HG02884 (cell line): ENCODE data around the gene FATE1.

ENCODE experiments used
- ATAC-seq: cut with Tn5 transposase; IDR thresholded peaks from one replicate; pipeline ENCODE4 v1.9.1; 2021; ENCODE audit warnings: mild to moderate bottlenecking, moderate library complexity; ENCODE audit not compliant: unreplicated experiment

The FATE1 gene

DNA sequence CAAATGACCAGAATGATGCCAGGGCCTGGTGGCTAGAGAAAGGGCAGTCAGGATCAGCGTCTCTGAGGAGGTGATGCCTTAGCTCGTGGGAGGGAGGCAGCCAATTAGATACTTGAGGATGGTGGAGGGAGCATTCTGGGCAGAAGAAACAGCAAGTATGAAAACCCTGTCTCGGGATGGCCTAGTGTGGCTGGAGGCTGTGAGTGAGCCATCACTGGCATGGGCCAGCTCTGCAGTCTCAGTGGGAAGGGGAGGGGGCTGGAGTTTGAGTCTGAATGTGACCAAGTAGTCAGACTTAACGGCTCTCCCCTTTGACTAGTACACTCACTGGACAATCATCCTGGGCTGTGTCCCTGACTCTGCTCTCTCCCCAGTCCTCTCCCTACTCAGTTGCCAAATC, 25.8 kb downstream of the FATE1 start:
- ATAC-seq = no peak

DNA sequence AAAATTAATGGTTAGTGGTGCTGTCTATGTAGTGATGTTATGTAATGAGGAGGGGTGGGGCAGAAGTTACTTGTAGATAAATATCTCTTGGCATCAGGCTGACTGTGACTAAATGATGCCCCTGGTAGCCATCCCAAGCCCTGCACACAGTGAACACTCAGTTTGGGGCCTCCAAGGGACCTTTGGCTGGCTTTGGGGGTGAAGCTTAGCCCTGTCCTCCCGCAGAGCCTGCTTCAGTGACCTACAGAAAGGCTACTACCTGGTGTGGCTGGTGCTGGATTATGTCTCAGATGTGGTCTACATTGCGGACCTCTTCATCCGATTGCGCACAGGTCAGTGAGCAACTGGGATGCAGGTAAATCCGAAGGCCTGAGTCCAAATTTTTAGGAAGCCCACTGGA, 26.5 kb downstream of the FATE1 start:
- ATAC-seq = no peak

DNA sequence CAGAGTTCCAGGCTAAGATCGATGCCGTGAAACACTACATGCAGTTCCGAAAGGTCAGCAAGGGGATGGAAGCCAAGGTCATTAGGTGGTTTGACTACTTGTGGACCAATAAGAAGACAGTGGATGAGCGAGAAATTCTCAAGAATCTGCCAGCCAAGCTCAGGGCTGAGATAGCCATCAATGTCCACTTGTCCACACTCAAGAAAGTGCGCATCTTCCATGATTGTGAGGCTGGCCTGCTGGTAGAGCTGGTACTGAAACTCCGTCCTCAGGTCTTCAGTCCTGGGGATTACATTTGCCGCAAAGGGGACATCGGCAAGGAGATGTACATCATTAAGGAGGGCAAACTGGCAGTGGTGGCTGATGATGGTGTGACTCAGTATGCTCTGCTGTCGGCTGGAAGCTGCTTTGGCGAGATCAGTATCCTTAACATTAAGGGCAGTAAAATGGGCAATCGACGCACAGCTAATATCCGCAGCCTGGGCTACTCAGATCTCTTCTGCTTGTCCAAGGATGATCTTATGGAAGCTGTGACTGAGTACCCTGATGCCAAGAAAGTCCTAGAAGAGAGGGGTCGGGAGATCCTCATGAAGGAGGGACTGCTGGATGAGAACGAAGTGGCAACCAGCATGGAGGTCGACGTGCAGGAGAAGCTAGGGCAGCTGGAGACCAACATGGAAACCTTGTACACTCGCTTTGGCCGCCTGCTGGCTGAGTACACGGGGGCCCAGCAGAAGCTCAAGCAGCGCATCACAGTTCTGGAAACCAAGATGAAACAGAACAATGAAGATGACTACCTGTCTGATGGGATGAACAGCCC, 28.0 kb downstream of the FATE1 start:
- no peak for ATAC-seq

DNA sequence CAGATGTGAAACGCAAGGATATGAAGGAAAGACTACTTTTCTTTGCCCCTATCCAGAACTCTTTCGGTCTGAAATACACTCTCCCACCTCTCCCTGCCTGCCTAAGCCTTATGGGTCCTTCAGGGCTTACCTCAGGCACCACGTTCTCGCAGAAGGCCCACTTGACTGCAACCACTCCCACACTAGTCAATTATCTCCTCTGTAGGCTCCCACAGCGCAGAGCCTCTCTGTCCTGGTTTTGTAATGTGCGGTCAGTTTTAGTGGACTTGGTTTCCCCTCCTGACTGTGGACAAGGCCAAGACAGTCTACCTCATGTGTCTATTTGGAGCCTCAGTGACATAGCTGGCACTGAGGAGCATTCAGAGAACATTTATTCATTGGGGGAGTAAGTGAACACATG, 29.8 kb downstream of the FATE1 start:
- no peak for ATAC-seq

DNA sequence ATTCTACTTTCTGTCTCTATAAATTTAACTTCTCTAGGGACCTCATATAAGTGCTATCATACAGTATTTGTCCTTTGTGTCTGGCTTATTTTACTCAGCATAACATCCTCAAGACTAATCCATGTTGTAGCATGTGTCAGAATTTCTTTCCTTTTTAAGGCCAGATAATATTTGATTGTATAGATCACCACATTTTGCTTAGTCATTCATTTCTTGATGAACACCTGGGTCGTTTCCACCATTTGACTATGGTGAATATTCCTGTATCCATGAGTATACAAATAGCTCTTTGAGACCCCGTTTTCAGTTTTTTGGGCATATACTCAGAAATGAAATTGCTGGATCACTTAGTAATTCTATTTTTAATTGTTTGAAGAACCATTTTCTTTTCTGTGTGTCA, 30.7 kb downstream of the FATE1 start:
- no peak for ATAC-seq

DNA sequence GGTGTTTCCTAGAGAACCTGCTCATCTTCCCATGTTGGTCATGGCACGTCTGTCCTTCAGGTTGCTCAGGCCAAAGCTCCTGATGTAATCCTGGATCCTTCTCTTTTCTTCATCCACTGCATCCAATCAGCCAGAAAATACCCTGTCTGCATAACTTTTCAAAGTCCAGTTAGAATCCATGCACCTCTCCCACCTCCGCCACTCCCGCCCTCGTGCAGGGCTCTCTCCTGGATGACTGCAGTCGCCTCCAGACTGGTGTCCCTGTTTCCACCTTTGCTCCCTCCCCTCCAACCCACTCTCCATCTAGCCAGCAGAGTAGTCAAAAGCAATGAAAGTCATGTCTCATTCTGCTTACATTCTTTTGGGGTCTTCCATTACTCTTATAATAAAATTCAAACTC, 34.7 kb downstream of the FATE1 start:
- ATAC-seq = no peak

DNA sequence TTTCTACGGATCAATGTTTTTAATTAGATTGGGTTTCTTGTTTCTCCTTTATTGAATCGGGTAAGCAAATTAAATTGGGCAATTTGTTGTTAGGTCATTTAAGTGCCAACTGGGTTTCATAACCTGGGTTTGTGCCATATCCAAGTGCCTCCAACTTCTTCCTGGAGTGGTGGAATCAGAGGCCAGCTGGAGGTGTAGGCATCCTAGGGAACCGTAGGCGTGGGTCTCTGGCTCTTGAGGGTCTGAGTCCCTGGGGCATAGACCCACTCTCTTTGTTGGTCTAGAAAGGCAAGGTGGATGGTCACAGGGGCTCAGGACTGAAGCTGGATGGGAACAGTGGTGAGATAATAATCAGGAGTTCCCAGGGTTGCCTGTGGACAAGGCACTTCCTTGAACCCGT, 37.0 kb downstream of the FATE1 start:
- no peak for ATAC-seq

DNA sequence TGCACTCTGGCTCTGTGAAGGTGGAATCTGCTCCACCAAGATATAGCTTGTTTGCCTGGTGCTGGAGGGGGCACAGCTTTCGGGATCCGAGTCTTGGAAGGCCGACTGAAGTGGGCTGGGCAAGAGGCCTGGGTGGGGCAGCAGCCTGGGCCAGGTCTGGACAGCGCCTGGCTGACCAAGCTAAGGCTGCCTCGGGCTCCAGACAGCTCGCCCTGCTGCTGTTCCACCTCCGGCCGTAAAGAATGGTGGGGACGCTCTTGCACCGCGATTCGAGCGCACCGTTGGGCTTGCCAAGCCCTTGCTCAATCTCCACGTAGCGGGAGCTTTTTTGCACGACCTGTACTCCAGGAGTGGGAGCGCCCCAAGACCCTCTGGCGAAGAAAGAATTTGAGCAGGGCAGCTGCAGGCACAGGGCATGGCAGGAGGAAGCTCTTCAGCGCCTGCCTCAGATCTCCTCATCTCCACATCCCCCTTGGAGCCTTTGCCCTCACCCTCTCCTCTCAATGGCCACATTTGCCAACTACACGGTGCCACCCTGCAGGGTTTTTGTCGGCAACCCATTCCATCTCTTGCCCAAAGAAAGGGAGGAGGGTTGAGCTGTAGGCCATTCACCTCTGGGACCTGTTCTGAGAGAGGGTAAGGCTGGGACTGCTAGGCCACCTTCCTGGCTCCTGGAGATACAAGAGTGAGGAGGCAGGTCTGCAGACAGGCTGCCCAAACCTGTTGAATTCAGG, 37.6 kb downstream of the FATE1 start:
- peak; percentile 74 for ATAC-seq

DNA sequence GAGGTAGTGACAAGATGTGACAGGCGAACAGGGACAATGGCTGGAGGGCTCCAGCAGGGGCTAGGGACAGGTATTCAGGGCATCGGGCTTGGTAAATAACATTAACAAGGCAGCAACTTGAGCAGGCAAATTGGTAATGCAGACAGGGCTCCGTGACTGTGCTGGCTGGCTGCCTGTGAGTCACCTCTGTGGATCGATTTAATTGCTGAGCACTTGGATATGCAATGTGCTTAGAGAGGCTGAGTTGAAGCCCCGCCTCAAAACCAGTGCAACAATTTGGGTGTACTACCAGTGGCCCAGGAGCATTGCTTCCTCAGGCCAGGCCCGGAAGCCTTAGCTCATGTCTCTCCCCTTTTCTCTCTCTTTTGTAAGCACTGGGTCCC, 38.2 kb downstream of the FATE1 start:
- no peak for ATAC-seq

DNA sequence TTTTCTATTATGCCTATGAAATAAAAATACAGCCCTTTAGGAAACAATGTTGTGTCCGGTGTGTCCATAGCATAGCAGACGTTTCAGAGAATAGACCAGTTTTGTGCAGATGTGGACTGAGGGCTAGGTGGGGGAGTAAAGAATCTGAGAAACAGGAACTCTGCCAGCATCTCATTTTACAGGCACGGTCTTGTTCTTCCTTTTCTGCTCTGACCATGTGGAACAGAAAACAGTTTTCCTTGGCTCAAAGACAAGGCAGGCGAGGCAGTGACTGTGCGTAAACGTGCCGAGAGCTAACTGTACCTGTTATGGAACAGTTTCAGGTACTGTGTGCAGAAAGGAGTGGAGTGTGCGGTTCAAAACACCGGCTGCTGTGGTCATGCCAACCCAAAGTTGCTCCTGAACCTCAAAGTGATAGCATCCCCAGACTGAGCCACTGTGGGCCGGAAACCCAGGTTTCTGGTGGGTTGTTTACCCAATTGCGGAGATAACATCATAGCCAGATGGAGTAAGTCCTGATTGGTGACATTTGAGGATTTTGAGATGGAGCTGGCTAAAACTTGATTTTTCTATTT, 38.9 kb downstream of the FATE1 start:
- no peak for ATAC-seq

DNA sequence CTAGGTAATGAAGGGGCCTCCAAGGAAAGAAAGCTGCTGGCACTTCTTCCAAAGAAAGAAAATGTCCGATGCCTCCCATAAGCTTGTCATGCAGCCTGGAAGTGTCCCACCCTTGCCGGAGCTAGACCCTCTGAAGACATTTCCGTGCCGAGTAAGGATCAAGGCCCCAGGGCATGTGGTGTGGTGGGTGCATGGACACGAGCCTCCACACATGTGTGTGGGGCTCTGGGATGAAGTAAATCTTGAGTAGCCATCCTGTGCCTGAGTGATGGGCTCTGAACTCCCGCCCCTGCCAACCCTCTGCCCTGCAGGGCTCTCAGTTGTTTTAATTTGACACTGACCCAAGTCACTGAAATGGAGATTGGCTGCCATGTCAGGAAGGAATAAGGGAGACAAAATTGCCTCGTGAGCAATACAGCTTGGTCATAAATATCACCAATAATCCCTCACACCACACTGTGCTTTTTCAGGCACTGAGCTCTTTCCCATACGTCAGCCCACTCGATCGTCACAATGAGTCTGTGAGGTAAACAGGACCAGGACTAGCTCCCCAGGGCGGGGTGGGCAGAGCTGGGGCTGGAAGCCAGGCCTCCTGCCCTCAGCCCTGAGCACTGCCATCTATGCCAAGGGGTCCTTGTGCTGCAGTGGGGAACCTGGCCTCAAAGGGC, 43.3 kb downstream of the FATE1 start:
- no peak for ATAC-seq

DNA sequence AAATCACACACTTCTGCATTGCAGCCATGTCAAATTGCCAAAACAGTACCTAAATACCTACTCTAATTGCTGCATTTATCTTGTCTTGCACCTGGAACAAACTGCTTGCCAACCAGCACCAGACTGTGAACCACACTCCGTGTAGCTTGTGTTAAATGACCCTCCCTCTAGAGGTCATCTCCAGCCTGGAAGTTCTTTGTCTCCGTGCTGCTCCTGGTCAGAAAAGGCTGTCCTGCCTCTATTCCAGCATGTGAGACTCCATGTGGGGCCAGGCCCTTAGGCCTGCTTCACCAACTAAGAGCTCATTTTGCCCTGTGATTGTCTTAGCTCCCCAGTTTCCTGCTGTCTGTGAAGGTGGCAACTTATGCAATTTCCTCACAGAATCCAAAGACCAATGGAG, 47.0 kb downstream of the FATE1 start:
- no peak for ATAC-seq

DNA sequence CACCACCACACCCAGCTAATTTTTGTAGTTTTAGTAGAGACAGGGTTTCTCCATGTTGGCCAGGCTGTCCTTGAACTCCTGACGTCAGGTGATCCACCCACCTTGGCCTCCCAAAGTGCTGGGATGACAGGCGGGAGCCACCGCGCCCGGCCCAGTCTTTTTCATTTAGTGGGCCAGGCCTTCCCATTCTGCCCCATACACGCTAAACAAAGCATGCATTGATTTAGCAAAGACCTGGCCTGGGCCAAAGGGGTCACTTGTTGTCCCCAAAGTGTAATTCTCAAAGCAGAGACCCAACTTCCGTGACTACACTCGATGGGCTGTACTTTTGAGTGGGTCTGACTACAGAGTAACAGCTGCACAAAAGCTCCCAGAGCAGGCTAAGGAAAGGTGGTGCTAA, 47.9 kb downstream of the FATE1 start:
- ATAC-seq = no peak

DNA sequence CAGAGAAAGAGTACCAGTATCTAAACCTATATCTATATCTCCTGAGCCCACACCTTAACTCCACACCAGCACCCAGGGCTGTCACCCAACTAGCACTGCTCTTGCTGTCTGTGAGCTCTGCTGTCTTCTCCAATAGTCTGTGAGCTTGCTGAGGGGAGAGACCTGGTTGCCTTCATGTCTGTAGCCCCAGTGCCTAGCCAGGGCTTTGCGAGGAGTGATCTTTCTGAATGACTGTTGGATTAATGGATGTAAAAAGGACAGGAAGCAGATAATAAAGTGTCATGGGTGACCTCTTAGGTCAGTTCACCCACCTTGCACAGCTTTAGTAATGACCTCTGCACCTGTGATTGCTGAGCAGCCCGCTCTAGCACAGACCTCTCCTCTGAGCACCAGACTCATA, 49.2 kb downstream of the FATE1 start:
- no peak for ATAC-seq

DNA sequence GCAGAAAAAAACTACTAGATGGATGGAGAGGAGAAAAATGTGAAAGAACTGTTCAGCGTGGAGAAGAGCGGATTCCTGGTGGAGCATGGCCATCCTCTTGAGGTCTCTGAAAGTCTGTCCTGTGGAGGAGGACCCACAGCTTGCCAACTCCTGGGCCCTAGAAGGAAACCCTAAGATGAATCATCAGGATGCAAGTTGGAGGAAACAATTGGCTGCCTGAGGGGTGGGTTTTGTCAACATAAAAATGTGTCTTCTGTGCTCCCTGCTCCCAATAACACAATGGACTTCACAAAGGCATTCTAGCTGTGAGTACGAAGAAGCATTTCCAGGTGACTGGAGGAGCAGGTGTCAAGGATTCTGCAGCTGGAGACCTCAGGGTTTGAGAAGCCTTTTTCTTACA, 55.9 kb downstream of the FATE1 start:
- ATAC-seq = no peak
